ENCODE results near the gene ARMC7. TPM values are rescaled to one million over a fixed set of nuclear protein-coding genes. Genes with fewer than 3 reads are reported as not detected.

Gene ARMC7
- total RNA-seq, 1 experiment from 2014 or later = 22.8 TPM

DNA sequence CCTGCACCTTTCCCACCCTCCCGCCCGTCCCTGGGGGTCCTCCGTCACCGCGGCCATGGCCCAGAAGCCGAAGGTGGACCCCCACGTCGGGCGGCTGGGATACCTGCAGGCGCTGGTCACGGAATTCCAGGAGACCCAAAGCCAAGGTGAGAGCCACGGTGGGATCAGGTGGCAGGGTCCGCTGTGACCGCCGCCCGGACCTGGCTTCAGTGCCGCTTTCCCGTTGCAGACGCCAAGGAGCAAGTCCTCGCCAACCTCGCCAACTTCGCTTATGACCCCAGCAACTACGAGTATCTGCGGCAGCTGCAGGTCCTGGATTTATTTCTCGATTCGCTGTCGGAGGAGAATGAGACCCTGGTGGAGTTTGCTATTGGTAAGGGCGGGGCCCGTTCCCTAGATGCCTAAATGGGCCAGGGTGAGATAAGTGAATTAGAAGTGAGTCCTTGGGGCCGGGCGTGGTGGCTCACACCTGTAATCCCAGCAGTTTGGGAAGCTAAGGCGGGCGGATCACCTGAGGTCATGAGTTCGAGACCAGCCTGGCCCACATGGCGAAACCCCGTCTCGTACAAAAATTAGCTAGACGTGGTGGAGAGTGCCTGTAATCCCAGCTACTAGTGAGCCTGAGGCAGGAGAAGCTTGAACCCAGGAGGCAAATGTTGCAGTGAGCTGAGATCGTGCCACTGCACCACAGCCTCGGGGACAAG is 617 bp downstream of the ARMC7 start:
- peak; percentile 76 for DNase-seq
- Histone ChIP-seq H3K79me2 (ENCODE audit: insufficient read depth, low read length) (no peaks in the 10 kb centered on the region), H2AK5ac (ENCODE audit: insufficient read length, low read length) (no peak overlapping the region), H3K4me2 (ENCODE audit: insufficient read depth, insufficient read length, low read length) (peak overlapping the region; percentile 50), H4K5ac (ENCODE audit: insufficient read length, low read depth, low read length) (no peak overlapping the region), H2AFZ (ENCODE audit: low read length) (no peak overlapping the region), H3K56ac (ENCODE audit: insufficient read length, low read depth, low read length) (no peak overlapping the region), H2BK120ac (ENCODE audit: low read depth, low read length, poor library complexity, severe bottlenecking) (no peak overlapping the region), H3K27me3 (ENCODE audit: insufficient read depth, low read length) (no peaks in the 10 kb centered on the region), H2BK5ac (ENCODE audit: insufficient read length, low read length) (no peak overlapping the region), H3K4me1 (ENCODE audit: insufficient read depth, low read length) (no peaks in the 10 kb centered on the region), H3K14ac (ENCODE audit: insufficient read depth, low read length) (no peak overlapping the region), H4K8ac (replicated peaks; ENCODE audit: insufficient read length, low read depth, low read length) (no peak overlapping the region), H3T11ph (ENCODE audit: low read length) (no peak overlapping the region), H3K18ac (ENCODE audit: insufficient read length, low read depth, low read length) (no peak overlapping the region), H2BK20ac (ENCODE audit: low read depth, low read length, poor library complexity, severe bottlenecking) (no peak overlapping the region), H3K27ac (ENCODE audit: insufficient read length, low read depth, low read length) (no peak overlapping the region), H3K23me2 (ENCODE audit: insufficient read length, low read depth, low read length, poor library complexity, severe bottlenecking) (peaks cover 7% of the 10 kb centered on the region), H3K9me3 (ENCODE audit: control insufficient read depth, low read depth, low read length) (no peaks in the 10 kb centered on the region), H3K9ac (ENCODE audit: extremely low read depth, insufficient read length, low read length) (peak overlapping the region; percentile 3), H2BK15ac (ENCODE audit: low read depth, low read length) (no peak overlapping the region), H3K4ac (ENCODE audit: low read depth, low read length) (no peak overlapping the region), H4K20me1 (ENCODE audit: control insufficient read depth, insufficient read depth, insufficient read length) (no peaks in the 10 kb centered on the region), H3K79me1 (ENCODE audit: insufficient read depth, low read depth, low read length, poor library complexity, severe bottlenecking) (peaks cover under 1% of the 10 kb centered on the region), H3K23ac (ENCODE audit: insufficient read length, low read depth, low read length) (no peak overlapping the region), H4K91ac (ENCODE audit: insufficient read length, low read depth, low read length) (no peak overlapping the region), H2BK12ac (ENCODE audit: insufficient read length, low read depth, low read length) (no peak overlapping the region)
- WGBS (ENCODE audit: extremely low coverage, insufficient read length, low lambda C conversion rate) = no CpG with 5 or more reads among the region's 40 CpGs
- H3K36me3 Mint-ChIP-seq (ENCODE audit: insufficient read depth in 1 of 3, low read depth in 3 of 3) = peaks cover 9 to 26% (median 23%) of the 10 kb centered on the region in 3 experiments; a peak in 6 of 7 replicates
- H3K27me3 Mint-ChIP-seq (ENCODE audit: low read depth) = peaks cover 5% of the 10 kb centered on the region
- TF ChIP-seq, protein P1, sequence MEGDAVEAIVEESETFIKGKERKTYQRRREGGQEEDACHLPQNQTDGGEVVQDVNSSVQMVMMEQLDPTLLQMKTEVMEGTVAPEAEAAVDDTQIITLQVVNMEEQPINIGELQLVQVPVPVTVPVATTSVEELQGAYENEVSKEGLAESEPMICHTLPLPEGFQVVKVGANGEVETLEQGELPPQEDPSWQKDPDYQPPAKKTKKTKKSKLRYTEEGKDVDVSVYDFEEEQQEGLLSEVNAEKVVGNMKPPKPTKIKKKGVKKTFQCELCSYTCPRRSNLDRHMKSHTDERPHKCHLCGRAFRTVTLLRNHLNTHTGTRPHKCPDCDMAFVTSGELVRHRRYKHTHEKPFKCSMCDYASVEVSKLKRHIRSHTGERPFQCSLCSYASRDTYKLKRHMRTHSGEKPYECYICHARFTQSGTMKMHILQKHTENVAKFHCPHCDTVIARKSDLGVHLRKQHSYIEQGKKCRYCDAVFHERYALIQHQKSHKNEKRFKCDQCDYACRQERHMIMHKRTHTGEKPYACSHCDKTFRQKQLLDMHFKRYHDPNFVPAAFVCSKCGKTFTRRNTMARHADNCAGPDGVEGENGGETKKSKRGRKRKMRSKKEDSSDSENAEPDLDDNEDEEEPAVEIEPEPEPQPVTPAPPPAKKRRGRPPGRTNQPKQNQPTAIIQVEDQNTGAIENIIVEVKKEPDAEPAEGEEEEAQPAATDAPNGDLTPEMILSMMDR (conservative IDR thresholded peaks at IDR 0.05) = no peak
- H3K9me3 Mint-ChIP-seq = no peaks in the 10 kb centered on the region
- peak overlapping the region; percentile 90 to 93 for H3K4me3 Mint-ChIP-seq
- H3K27ac Mint-ChIP-seq = peak overlapping the region in 1 of 3 experiments; percentile 49; a peak in 3 of 7 replicates
- peaks cover 26 to 29% of the 10 kb centered on the region in 2 experiments for H3K4me1 Mint-ChIP-seq
